ENCODE data around the gene KIF12.

The KIF12 gene

DNA sequence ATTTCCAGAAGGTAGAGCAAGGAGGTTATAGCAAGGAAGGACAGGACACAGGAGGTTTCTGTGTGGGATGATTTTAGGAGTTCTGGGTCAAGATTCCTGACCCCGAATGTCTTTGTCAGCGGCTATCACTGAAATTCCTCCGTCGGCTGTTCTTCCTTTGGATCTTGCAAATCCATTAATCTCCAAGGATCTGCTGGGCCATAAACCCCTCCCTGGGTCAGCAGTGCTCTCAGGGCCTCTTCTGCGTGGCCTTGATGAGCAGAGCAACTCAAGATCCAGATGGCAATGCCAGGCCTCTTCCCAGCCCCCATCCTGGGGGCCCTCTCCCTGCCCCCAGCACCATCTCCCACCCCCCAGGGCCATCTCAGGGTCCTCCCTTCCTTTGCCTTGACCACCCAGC lies 40.0 kb upstream of the KIF12 start:
- no peak overlapping the region for H3K4me3 ChIP-seq (ENCODE audit: low read depth, low read length)
- no peak for TF ChIP-seq CTCF (conservative IDR thresholded peaks at IDR 0.05; ENCODE audit: low read depth, low read length)
- DNase-seq (ENCODE audit: low read depth): no peak

DNA sequence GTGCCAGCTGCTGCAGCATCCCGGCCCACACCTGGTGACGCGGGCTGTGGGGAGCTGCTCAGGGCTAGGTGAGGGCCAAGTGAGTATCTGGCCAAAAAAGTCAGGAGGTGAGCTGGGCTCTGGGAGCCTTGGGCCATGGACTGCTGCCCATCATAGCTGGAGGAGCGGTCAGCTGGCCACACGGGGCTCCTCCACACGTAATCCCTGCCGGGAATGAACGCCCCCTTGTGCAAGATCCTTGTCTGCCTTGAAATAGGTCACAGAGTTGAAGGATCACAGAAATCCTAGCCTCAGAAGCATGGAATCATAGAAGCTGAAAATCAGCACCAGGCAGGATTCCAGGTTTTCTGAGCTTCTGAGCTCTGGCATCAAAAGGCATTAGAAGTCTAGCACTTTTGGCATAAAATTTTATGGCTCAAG lies 39.5 kb upstream of the KIF12 start:
- TF ChIP-seq CTCF (conservative IDR thresholded peaks at IDR 0.05; ENCODE audit: low read depth, low read length): no peak
- DNase-seq (ENCODE audit: low read depth): no peak
- no peak overlapping the region for H3K4me3 ChIP-seq (ENCODE audit: low read depth, low read length)

GRCh38 chr9:114137831-114138230 lies 38.7 kb upstream of the KIF12 start:
- no peak for DNase-seq (ENCODE audit: low read depth)
- TF ChIP-seq CTCF (conservative IDR thresholded peaks at IDR 0.05; ENCODE audit: low read depth, low read length): no peak
- no peak overlapping the region for H3K4me3 ChIP-seq (ENCODE audit: low read depth, low read length)

DNA sequence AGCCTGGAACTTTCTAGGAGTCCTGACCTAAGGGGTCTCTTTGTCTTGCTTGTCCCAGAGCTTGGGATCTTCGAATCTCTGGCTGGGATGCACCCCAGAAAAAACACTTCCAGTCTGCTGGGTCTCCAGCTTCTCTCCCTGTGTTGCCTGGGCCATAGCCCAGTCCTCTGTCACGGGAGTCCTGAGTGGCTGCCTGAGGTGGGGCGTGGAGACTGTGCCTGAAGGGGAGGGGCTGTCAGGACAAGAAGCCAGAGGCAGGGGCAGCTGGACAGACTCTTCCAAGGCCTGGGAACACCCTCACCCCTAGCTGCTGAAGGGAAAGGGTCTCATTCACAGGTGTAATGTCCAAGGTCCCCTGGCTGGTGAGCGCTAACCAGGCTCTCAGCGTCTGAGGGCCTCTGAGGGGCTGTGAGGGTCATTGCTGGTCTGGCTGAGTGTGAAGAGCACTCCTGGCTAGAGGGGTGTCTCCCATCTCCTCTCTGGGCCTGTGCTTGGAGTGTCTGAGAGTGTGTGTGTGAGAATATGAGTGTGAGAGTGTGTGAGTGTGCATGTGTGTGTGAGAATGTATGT lies 35.8 kb upstream of the KIF12 start:
- DNase-seq (ENCODE audit: low read depth): no peak
- H3K4me3 ChIP-seq (ENCODE audit: low read depth, low read length): no peak overlapping the region
- no peak for TF ChIP-seq CTCF (conservative IDR thresholded peaks at IDR 0.05; ENCODE audit: low read depth, low read length)

DNA sequence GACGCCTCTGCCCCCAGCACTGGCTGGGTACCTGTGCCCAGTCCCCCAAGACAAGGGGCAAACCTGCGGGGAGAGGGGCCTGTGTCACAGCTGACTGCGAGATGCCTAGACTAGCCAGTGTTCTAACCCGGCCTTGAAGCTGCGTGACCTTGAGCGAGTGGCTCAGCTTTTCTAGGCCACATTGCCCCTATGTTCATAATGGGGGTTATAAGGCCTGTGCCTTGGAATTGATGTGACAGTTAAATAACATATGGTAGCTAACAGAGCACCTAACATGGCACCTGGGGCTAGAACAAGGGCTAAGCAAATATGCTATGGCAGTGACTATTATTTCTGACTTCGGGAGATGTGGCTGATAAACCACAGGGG lies 33.4 kb upstream of the KIF12 start:
- H3K4me3 ChIP-seq (ENCODE audit: low read depth, low read length): no peak overlapping the region
- no peak for DNase-seq (ENCODE audit: low read depth)
- TF ChIP-seq CTCF (conservative IDR thresholded peaks at IDR 0.05; ENCODE audit: low read depth, low read length): no peak

DNA sequence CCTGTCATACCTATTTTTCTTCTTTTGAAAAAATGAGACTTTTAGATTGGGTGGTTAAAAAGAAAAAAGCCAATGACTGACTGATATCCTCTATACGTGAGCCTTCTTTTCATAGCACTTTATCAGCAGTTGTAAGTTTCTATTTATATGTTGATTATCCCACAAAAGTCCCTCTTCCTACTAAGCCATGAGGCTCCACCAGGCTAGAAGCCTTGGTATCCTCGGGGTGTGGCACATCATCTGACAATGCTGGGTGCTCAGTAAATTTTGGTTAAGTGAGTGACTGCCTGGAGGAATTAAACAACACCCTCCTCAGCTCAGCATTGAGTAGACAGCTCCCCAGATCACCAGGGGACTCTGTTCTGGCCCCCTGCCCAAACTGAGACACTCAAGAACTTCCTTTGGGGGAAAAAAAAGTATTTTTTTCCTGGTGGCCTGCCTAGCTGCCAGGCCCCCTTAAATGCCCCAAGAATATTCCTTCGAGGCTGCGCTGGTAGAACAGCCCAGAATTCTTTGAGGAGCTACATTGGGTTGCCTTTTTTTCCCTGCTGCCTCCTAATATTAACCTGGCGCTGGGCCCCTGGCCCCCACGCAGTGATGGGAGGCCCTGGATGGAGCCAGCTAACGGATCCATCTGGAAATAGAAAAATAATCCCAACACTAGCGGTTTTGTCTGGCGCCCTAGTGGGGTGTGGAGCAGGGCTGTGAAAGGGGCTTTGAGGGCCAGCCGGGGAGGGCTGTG lies 32.9 kb upstream of the KIF12 start:
- H3K4me3 ChIP-seq (ENCODE audit: low read depth, low read length): no peak overlapping the region
- DNase-seq (ENCODE audit: low read depth): no peak
- TF ChIP-seq CTCF (conservative IDR thresholded peaks at IDR 0.05; ENCODE audit: low read depth, low read length): no peak

Data from choroid plexus epithelial cell (primary cell).